SK-N-SH (cell line): ENCODE data around the gene PXDN. TPM values are rescaled to one million over a fixed set of nuclear protein-coding genes. Genes with fewer than 3 reads are reported as not detected.

Experiments
- CTCF ChIA-PET: fragments of 300-600, 350-600 bp; formaldehyde crosslinking; extraction: SDS; loops from one replicate; lab custom pipeline; 2021; lab: Yijun Ruan, JAX
- POLR2A ChIA-PET: fragments of 350-600 bp; sonication (Branson Sonifier 250); formaldehyde crosslinking; extraction: SDS; loops from one replicate; lab custom pipeline; 2020; ENCODE audit warnings: antibody characterized with exemption, inconsistent platforms; lab: Yijun Ruan, JAX
- DNase-seq: peaks from one replicate; pipeline ENCODE4 v3.0.0; 2012
- H2AFZ ChIP-seq: fragments of 200-600 bp; sonication (generic); 2 replicates; pipeline ENCODE4 v1.8.1; 2016; ENCODE audit warnings: antibody characterized with exemption, mild to moderate bottlenecking, low read depth
- H3F3A ChIP-seq: fragments of 200-600 bp; sonication (generic); replicated peaks from 2 replicates; pipeline ENCODE3; 2016; ENCODE audit warnings: antibody characterized with exemption, mild to moderate bottlenecking; ENCODE audit not compliant: insufficient read depth
- H3K27ac ChIP-seq, 2 experiments: fragments of 200-500 bp in 1 of 2; fragments of 200-600 bp in 1 of 2; sonication (Bioruptor generic) in 1 of 2; sonication (generic), shearing (Covaris generic) in 1 of 2; 2 replicates each; pipeline versions ENCODE4 v1.5.1 to v1.6.1; 2014 to 2016; ENCODE audit warnings: low read depth in 2 of 2, inconsistent platforms in 1 of 2, low read length in 1 of 2, mild to moderate bottlenecking in 1 of 2, mixed read lengths in 1 of 2
- H3K27me3 ChIP-seq: fragments of 200-600 bp; sonication (generic), shearing (Covaris generic); 2 replicates; pipeline ENCODE4 v1.6.1; 2016; ENCODE audit warnings: mixed run types; ENCODE audit not compliant: insufficient read depth
- H3K36me3 ChIP-seq, 2 experiments: fragments of 200-500 bp in 1 of 2; fragments of 200-600 bp in 1 of 2; sonication (Bioruptor generic) in 1 of 2; sonication (generic) in 1 of 2; replicated peaks in 1 of 2; 2 replicates each; pipeline versions ENCODE3 to v1.5.1; 2014 to 2016; ENCODE audit warnings: low read length in 1 of 2, mild to moderate bottlenecking in 1 of 2; ENCODE audit not compliant: insufficient read depth in 2 of 2, control insufficient read depth in 1 of 2
- H3K4me1 ChIP-seq, 2 experiments: fragments of 200-500 bp in 1 of 2; fragments of 200-600 bp in 1 of 2; sonication (Bioruptor generic) in 1 of 2; sonication (generic), shearing (Covaris generic) in 1 of 2; 2 replicates each; pipeline versions ENCODE4 v1.5.1 to v1.6.1; 2014 to 2016; ENCODE audit warnings: low read depth in 1 of 2, low read length in 1 of 2, mixed run types in 1 of 2; ENCODE audit not compliant: insufficient read depth in 2 of 2, control insufficient read depth in 1 of 2
- H3K4me2 ChIP-seq: fragments of 200-600 bp; sonication (generic), shearing (Covaris generic); 2 replicates; pipeline ENCODE4 v1.6.1; 2017; ENCODE audit warnings: mixed run types
- H3K4me3 ChIP-seq, 2 experiments: fragments of 200-500 bp in 1 of 2; fragments of 200-600 bp in 1 of 2; sonication (Bioruptor generic) in 1 of 2; sonication (generic), shearing (Covaris generic) in 1 of 2; 2 replicates each; pipeline versions ENCODE4 v1.5.1 to v1.8.1; 2014 to 2016; ENCODE audit warnings: low read depth in 2 of 2, inconsistent platforms in 1 of 2, low read length in 1 of 2, mild to moderate bottlenecking in 1 of 2, mixed read lengths in 1 of 2, moderate library complexity in 1 of 2
- H3K79me2 ChIP-seq: fragments of 200-600 bp; sonication (generic); 2 replicates; pipeline ENCODE4 v1.8.1; 2017; ENCODE audit warnings: mild to moderate bottlenecking; ENCODE audit not compliant: insufficient read depth
- H3K9ac ChIP-seq: fragments of 200-600 bp; sonication (generic); 2 replicates; pipeline ENCODE4 v1.6.1; 2017; ENCODE audit warnings: mixed run types
- H3K9me2 ChIP-seq: fragments of 200-600 bp; sonication (generic); 2 replicates; pipeline ENCODE4 v1.6.1; 2017; ENCODE audit warnings: mixed run types
- H3K9me3 ChIP-seq: fragments of 200-600 bp; sonication (generic); 2 replicates; pipeline ENCODE4 v1.6.1; 2017; ENCODE audit warnings: mixed run types, mild to moderate bottlenecking, moderate library complexity
- H4K20me1 ChIP-seq: fragments of 200-600 bp; sonication (generic); 2 replicates; pipeline ENCODE4 v1.6.1; 2017; ENCODE audit warnings: mild to moderate bottlenecking, mixed run types; ENCODE audit not compliant: insufficient read depth
- CHD2 ChIP-seq: fragments of 150-350 bp; IDR thresholded peaks from 2 replicates; pipeline ENCODE4 v1.6.1; 2018; ENCODE audit warnings: low read length; ENCODE audit not compliant: partially characterized antibody
- EP300 ChIP-seq, 2 experiments: IDR thresholded peaks; 2 replicates each; pipeline versions ENCODE4 v1.4.0 to v1.6.1; 2012; ENCODE audit warnings: borderline replicate concordance in 1 of 2, low read depth in 1 of 2, low read length in 1 of 2
- EZH2phosphoT487 ChIP-seq: fragments of 200-600 bp; sonication (generic); IDR thresholded peaks from 2 replicates; pipeline ENCODE4 v1.6.1; 2017; ENCODE audit warnings: low read depth, mixed run types, mild to moderate bottlenecking, antibody characterized with exemption, moderate library complexity, borderline replicate concordance
- FOSL2 ChIP-seq: IDR thresholded peaks from 2 replicates; pipeline ENCODE4 v1.4.0; 2012; ENCODE audit warnings: low read depth, mild to moderate bottlenecking, moderate library complexity, borderline replicate concordance
- FOXJ3 ChIP-seq: sonication (generic); formaldehyde crosslinking; IDR thresholded peaks from 2 replicates; pipeline ENCODE4 v1.5.1; 2020; ENCODE audit warnings: mild to moderate bottlenecking, missing genetic modification reagents
- GABPA ChIP-seq: IDR thresholded peaks from 2 replicates; pipeline ENCODE4 v1.4.0; 2012; ENCODE audit warnings: low read depth, mild to moderate bottlenecking
- GATA2 ChIP-seq: sonication (generic); formaldehyde crosslinking; IDR thresholded peaks from 2 replicates; pipeline ENCODE4 v1.5.0; 2020; ENCODE audit warnings: mild to moderate bottlenecking, missing genetic modification reagents
- JUND ChIP-seq: IDR thresholded peaks from 2 replicates; pipeline ENCODE4 v1.4.0; 2012
- MEF2A ChIP-seq: IDR thresholded peaks from 2 replicates; pipeline ENCODE4 v1.4.0; 2012; ENCODE audit warnings: low read depth, borderline replicate concordance
- MXI1 ChIP-seq: IDR thresholded peaks from 2 replicates; pipeline ENCODE4 v1.6.1; 2012; ENCODE audit warnings: mild to moderate bottlenecking, low read depth, low read length, improper control_type of control experiment
- POLR2AphosphoS5 ChIP-seq: IDR thresholded peaks from 2 replicates; pipeline ENCODE4 v1.6.1; 2012; ENCODE audit warnings: low read depth, low read length
- RAD21 ChIP-seq: IDR thresholded peaks from 2 replicates; pipeline ENCODE4 v1.6.1; 2012; ENCODE audit warnings: mild to moderate bottlenecking, low read length
- RCOR1 ChIP-seq: fragments of 150-350 bp; IDR thresholded peaks from 2 replicates; pipeline ENCODE4 v1.6.1; 2017; ENCODE audit warnings: antibody characterized with exemption, low read length
- RFX5 ChIP-seq: IDR thresholded peaks from 2 replicates; pipeline ENCODE4 v1.6.1; 2012; ENCODE audit warnings: mild to moderate bottlenecking, improper control_type of control experiment, low read length
- RXRA ChIP-seq: IDR thresholded peaks from 2 replicates; pipeline ENCODE4 v1.4.0; 2012; ENCODE audit warnings: low read depth, mild to moderate bottlenecking, borderline replicate concordance
- SIN3A ChIP-seq: IDR thresholded peaks from 2 replicates; pipeline ENCODE4 v1.6.1; 2012; ENCODE audit warnings: low read depth, mild to moderate bottlenecking, low read length, moderate library complexity, borderline replicate concordance
- SMC3 ChIP-seq: IDR thresholded peaks from 2 replicates; pipeline ENCODE4 v1.6.1; 2012; ENCODE audit warnings: low read depth, low read length, improper control_type of control experiment
- TAF1 ChIP-seq: IDR thresholded peaks from 2 replicates; pipeline ENCODE4 v1.6.1; 2012; ENCODE audit warnings: low read depth, mild to moderate bottlenecking, low read length, moderate library complexity, borderline replicate concordance
- TEAD4 ChIP-seq: IDR thresholded peaks from 2 replicates; pipeline ENCODE4 v1.4.0; 2012; ENCODE audit warnings: mild to moderate bottlenecking, borderline replicate concordance; ENCODE audit not compliant: insufficient read depth
- WGBS: methylation state at CpG from one replicate; pipeline ENCODE4 v1.1.6; 2017; ENCODE audit warnings: low lambda C conversion rate; 5-methylcytosine and 5-hydroxymethylcytosine counted together
- polyA plus RNA-seq, 3 experiments: library from polyadenylated mRNA; depleted of rRNA; stranded (reverse); fragments of >200 nt; gene quantifications; 2 replicates each; pipeline ENCODE4 v1.2.3, GENCODE V29; 2012
- TF ChIP-seq, protein P1 (sequence below): fragments of 150-350 bp; IDR thresholded peaks from 2 replicates; pipeline ENCODE4 v1.6.1; 2017; ENCODE audit warnings: antibody characterized with exemption, low read length, low read depth, borderline replicate concordance
- TF ChIP-seq, protein P2 (sequence below): IDR thresholded peaks from 2 replicates; pipeline ENCODE4; 2012
- TF ChIP-seq, protein P3 (sequence below): IDR thresholded peaks from 2 replicates; pipeline ENCODE4 v1.4.0; 2012; ENCODE audit warnings: low read depth, borderline replicate concordance
- TF ChIP-seq, protein P4 (sequence below): IDR thresholded peaks from 2 replicates; pipeline ENCODE4 v1.6.1; 2012; ENCODE audit warnings: mild to moderate bottlenecking, low read depth, low read length, moderate library complexity

PXDN gene
- polyA plus RNA-seq, 1 of the 3 experiments (the other 2 are of a cell fraction) = 146 TPM

DNA sequence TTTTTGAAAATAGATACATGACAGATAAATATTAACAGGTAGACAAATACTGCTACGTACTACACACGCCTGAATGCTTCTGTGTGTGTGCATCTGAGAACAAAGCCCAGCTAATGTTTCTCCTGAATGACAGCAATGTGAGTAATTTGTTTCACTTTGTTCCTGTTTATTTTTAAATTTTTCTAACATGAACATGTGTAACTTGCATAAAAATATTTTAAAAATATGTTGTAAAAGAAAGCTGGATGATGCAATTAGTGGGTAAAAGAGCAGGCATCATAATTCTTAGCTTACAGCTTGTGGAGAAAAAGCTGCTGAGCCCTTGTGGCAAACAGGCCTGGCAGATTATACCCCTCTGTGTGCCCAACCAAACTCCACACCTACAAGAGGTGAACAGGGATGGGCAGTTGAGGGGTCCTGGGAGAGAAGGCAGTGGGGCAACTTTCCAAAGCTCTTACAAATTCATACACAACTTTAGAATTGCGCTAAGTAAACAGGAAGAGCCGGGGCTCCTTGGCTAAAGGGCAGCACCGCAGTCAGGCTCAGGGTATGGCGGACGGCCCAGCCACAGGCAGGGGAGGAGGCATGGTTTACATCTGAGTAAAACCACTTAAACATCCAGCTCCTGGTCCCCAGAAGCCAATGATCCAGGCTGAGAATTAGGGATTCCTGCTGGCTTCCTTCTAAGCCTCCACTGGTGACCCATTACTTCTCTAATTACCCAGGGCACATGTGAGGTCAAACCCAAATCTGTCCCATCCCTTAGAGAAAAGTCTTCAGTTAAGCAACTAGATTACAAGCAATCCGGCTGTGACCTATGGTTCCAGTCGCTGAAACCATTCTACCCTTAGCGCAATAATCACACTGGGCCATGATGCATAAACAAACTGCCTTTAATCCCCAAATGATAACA is 14.0 kb downstream of the PXDN start:
- H3K9ac ChIP-seq = peak overlapping the region; percentile 80
- peaks cover 5% of the 10 kb centered on the region; the same call in 1 of the 2 replicates for H3K9me3 ChIP-seq
- H3K27me3 ChIP-seq = no peaks in the 10 kb centered on the region
- peak; percentile 64 for DNase-seq
- no peaks in the 10 kb centered on the region for H3K9me2 ChIP-seq
- peak overlapping the region; percentile 19 to 45; a peak in 3 of 4 replicates for H3K4me3 ChIP-seq
- POLR2A ChIA-PET = interaction anchor here (0.7 to 3.1 kb wide), 6 partner anchors 12 to 137 kb away, joined by 3 to 15 read pairs (median 4); no protein-coding TSS in a partner anchor
- H3K4me1 ChIP-seq = peaks cover 47 to 62% of the 10 kb centered on the region in 2 experiments
- H3K27ac ChIP-seq = peak overlapping the region; percentile 98 to 100
- H3K4me2 ChIP-seq = peak overlapping the region; percentile 78
- H3K79me2 ChIP-seq = peaks cover 89% of the 10 kb centered on the region
- H3F3A ChIP-seq = peaks cover 43% of the 10 kb centered on the region
- H4K20me1 ChIP-seq = no peaks in the 10 kb centered on the region
- CTCF ChIA-PET = interaction anchor here (0.8 to 4.7 kb wide), 10 partner anchors 9 to 180 kb away, joined by 3 to 25 read pairs (median 5); partner anchors contain the start of gene PXDN
- H3K36me3 ChIP-seq = peaks cover 2 to 19% of the 10 kb centered on the region in 2 experiments
- H2AFZ ChIP-seq = no peak overlapping the region
- 26% methylated on average over 10 of the region's 10 CpGs for WGBS
- TF ChIP-seq FOSL2 (peak; percentile 13; the same call in 1 of the 2 replicates), SMC3 (no peak), GATA2 (CRISPR knock-in tag) (no peak), EZH2phosphoT487 (no peak), GABPA (no peak), MEF2A (no peak), MXI1 (no peak), TEAD4 (0 out of 2 replicates have a peak, but pooled peaks have one; percentile 22), RCOR1 (no peak), POLR2AphosphoS5 (no peak), SIN3A (no peak), FOXJ3 (CRISPR knock-in tag) (0 out of 2 replicates have a peak, but pooled peaks have one; percentile 22), RAD21 (peak; percentile 17), RFX5 (no peak), JUND (no peak), CHD2 (no peak), RXRA (peak; percentile 50; the same call in 1 of the 2 replicates), TAF1 (peak; percentile 24; the same call in 1 of the 2 replicates), EP300 (IDR thresholded peaks at IDR 0.05; ENCODE audit: borderline replicate concordance in 1 of 2, low read depth in 1 of 2, low read length in 1 of 2) (peak in 1 of 2 experiments; percentile 47; a peak in 2 of 4 replicates)
- TF ChIP-seq, protein P1, sequence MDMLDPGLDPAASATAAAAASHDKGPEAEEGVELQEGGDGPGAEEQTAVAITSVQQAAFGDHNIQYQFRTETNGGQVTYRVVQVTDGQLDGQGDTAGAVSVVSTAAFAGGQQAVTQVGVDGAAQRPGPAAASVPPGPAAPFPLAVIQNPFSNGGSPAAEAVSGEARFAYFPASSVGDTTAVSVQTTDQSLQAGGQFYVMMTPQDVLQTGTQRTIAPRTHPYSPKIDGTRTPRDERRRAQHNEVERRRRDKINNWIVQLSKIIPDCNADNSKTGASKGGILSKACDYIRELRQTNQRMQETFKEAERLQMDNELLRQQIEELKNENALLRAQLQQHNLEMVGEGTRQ = no peak
- TF ChIP-seq, protein P2, sequence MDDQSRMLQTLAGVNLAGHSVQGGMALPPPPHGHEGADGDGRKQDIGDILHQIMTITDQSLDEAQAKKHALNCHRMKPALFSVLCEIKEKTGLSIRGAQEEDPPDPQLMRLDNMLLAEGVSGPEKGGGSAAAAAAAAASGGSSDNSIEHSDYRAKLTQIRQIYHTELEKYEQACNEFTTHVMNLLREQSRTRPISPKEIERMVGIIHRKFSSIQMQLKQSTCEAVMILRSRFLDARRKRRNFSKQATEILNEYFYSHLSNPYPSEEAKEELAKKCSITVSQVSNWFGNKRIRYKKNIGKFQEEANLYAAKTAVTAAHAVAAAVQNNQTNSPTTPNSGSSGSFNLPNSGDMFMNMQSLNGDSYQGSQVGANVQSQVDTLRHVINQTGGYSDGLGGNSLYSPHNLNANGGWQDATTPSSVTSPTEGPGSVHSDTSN = peak; percentile 46
- TF ChIP-seq, protein P3, sequence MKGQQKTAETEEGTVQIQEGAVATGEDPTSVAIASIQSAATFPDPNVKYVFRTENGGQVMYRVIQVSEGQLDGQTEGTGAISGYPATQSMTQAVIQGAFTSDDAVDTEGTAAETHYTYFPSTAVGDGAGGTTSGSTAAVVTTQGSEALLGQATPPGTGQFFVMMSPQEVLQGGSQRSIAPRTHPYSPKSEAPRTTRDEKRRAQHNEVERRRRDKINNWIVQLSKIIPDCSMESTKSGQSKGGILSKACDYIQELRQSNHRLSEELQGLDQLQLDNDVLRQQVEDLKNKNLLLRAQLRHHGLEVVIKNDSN = 0 out of 2 replicates have a peak, but pooled peaks have one; percentile 4
- TF ChIP-seq, protein P4, sequence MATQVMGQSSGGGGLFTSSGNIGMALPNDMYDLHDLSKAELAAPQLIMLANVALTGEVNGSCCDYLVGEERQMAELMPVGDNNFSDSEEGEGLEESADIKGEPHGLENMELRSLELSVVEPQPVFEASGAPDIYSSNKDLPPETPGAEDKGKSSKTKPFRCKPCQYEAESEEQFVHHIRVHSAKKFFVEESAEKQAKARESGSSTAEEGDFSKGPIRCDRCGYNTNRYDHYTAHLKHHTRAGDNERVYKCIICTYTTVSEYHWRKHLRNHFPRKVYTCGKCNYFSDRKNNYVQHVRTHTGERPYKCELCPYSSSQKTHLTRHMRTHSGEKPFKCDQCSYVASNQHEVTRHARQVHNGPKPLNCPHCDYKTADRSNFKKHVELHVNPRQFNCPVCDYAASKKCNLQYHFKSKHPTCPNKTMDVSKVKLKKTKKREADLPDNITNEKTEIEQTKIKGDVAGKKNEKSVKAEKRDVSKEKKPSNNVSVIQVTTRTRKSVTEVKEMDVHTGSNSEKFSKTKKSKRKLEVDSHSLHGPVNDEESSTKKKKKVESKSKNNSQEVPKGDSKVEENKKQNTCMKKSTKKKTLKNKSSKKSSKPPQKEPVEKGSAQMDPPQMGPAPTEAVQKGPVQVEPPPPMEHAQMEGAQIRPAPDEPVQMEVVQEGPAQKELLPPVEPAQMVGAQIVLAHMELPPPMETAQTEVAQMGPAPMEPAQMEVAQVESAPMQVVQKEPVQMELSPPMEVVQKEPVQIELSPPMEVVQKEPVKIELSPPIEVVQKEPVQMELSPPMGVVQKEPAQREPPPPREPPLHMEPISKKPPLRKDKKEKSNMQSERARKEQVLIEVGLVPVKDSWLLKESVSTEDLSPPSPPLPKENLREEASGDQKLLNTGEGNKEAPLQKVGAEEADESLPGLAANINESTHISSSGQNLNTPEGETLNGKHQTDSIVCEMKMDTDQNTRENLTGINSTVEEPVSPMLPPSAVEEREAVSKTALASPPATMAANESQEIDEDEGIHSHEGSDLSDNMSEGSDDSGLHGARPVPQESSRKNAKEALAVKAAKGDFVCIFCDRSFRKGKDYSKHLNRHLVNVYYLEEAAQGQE = peak; percentile 51; the same call in 1 of the 2 replicates
